ENCODE results near the gene KATNAL1. TPM values are rescaled to one million over a fixed set of nuclear protein-coding genes. Genes with fewer than 3 reads are reported as not detected.

Gene KATNAL1
- total and polyA plus RNA-seq, 10 of the 15 experiments (the other 5 are each of a cell fraction or from before 2014, with no cell fraction given): 6.5 to 18.7 (median 11.7) TPM

- in situ Hi-C loops (cut with MboI): no loop called here
- Histone ChIP-seq H4K20me1 (ENCODE audit: control insufficient read depth, insufficient read depth) (no peaks in the 10 kb centered on the region), H3K4me3 (no peak overlapping the region), H3K9me3 (replicated peaks; ENCODE audit: control insufficient read depth, insufficient read depth, low read length) (peaks cover 7% of the 10 kb centered on the region), H3K4me1 (ENCODE audit: control insufficient read depth, insufficient read depth, low read length) (no peaks in the 10 kb centered on the region), H3K9ac (ENCODE audit: control insufficient read depth, insufficient read depth, low read length) (no peak overlapping the region), H3K79me2 (ENCODE audit: control insufficient read depth, insufficient read depth, low read length) (no peaks in the 10 kb centered on the region), H3K4me2 (ENCODE audit: control insufficient read depth, insufficient read depth) (no peak overlapping the region), H3K27ac (ENCODE audit: control insufficient read depth, insufficient read depth) (no peak overlapping the region), H3K36me3 (ENCODE audit: control insufficient read depth in 2 of 2, insufficient read depth in 2 of 2, low read length in 1 of 2) (no peaks in the 10 kb centered on the region; a peak in 1 of 4 replicates), H2AFZ (ENCODE audit: control insufficient read depth, low read depth, low read length) (no peak overlapping the region), H3K27me3 (replicated peaks in 1 of 2; ENCODE audit: control insufficient read depth in 2 of 2, insufficient read depth in 2 of 2, low read length in 1 of 2) (no peaks in the 10 kb centered on the region)
- no TSS peak for BruUV-seq (replicated peaks)
- no peak for DNase-seq (ENCODE audit: low read depth, low spot score)
- SMC1A ChIA-PET (ENCODE audit: uncharacterized antibody, unreplicated experiment): interaction anchor here (1.1 to 1.8 kb wide), 4 partner anchors 9 to 90 kb away, joined by 3 to 5 read pairs (median 4); no protein-coding TSS in a partner anchor
- ATAC-seq: no peak
- CTCF ChIA-PET: interaction anchor here (1.2 kb wide), 1 partner anchor 9 kb away, joined by 3 read pairs; no protein-coding TSS in a partner anchor
- intact Hi-C loops (cut with micrococcal nuclease; ENCODE audit: unreplicated experiment): no loop called here
- 47% methylated on average over 3 of the region's 3 CpGs for WGBS (ENCODE audit: insufficient coverage, insufficient replicate concordance, low lambda C conversion rate, missing lambda C conversion rate)
- POLR2A ChIA-PET: no interaction called here
- FAIRE-seq: no peak
- RAD21 ChIA-PET (ENCODE audit: unreplicated experiment): no interaction called here
- no peak for TF ChIP-seq USF2 (IDR thresholded peaks at IDR 0.05; ENCODE audit: borderline replicate concordance, low read depth, low read length)
- no peak for TF ChIP-seq CUX1 (IDR thresholded peaks at IDR 0.05; ENCODE audit: insufficient replicate concordance, low read depth, low read length)
- TF ChIP-seq ZBTB33 (IDR thresholded peaks at IDR 0.05): no peak
- TF ChIP-seq ZBTB11 (CRISPR knock-in tag; IDR thresholded peaks at IDR 0.05): no peak
- TF ChIP-seq SIX5 (IDR thresholded peaks at IDR 0.05; ENCODE audit: low read depth, low read length, severe bottlenecking): no peak
- no peak for TF ChIP-seq EP300 (IDR thresholded peaks at IDR 0.05; ENCODE audit: borderline replicate concordance in 1 of 2, control insufficient read depth in 1 of 2, low read depth in 2 of 2, low read length in 2 of 2)
- TF ChIP-seq POLR2AphosphoS5 (IDR thresholded peaks at IDR 0.05; ENCODE audit: low read length): no peak
- no peak for TF ChIP-seq MXI1 (IDR thresholded peaks at IDR 0.05; ENCODE audit: low read depth, low read length)
- no peak for TF ChIP-seq CREM (IDR thresholded peaks at IDR 0.05; ENCODE audit: low read depth)
- no peak for TF ChIP-seq CHD2 (IDR thresholded peaks at IDR 0.05; ENCODE audit: borderline replicate concordance, low read depth, low read length)
- TF ChIP-seq EZH2 (IDR thresholded peaks at IDR 0.05; ENCODE audit: borderline replicate concordance, control insufficient read depth, low read depth, low read length): no peak
- TF ChIP-seq SPI1 (IDR thresholded peaks at IDR 0.05; ENCODE audit: borderline replicate concordance, insufficient read depth, low read depth, low read length): no peak
Observed at GRCh38 chr13:30222254-30222653, 85.1 kb downstream of the KATNAL1 start.
